H9 (cell line): ENCODE measurements around the gene VASP. TPM values are rescaled to one million over a fixed set of nuclear protein-coding genes. Genes with fewer than 3 reads are reported as not detected.

ENCODE experiments used
- DNase-seq: peaks from one replicate; pipeline ENCODE4 v3.0.0-alpha.2; 2017
- H2AFZ ChIP-seq: one replicate; pipeline ENCODE4 v1.6.1; 2013; ENCODE audit warnings: mild to moderate bottlenecking, low read length, control low read depth, moderate library complexity
- H2AK5ac ChIP-seq: 2 replicates; pipeline ENCODE4 v1.6.1; 2013; ENCODE audit warnings: low read length, control low read depth, mixed read lengths; ENCODE audit not compliant: insufficient read length
- H2BK120ac ChIP-seq: one replicate; pipeline ENCODE4 v1.6.1; 2013; ENCODE audit warnings: low read depth, mild to moderate bottlenecking, low read length, control low read depth, inconsistent platforms; ENCODE audit not compliant: poor library complexity, severe bottlenecking
- H2BK12ac ChIP-seq: 2 replicates; pipeline ENCODE4 v1.6.1; 2013; ENCODE audit warnings: low read length, control low read depth, mixed read lengths, low read depth; ENCODE audit not compliant: insufficient read length
- H2BK15ac ChIP-seq: 2 replicates; pipeline ENCODE4 v1.6.1; 2013; ENCODE audit warnings: low read depth, low read length, control low read depth
- H2BK20ac ChIP-seq: one replicate; pipeline ENCODE4 v1.6.1; 2013; ENCODE audit warnings: low read depth, mild to moderate bottlenecking, low read length, control low read depth, inconsistent platforms; ENCODE audit not compliant: poor library complexity, severe bottlenecking
- H2BK5ac ChIP-seq: 2 replicates; pipeline ENCODE4 v1.6.1; 2013; ENCODE audit warnings: low read length, control low read depth, mixed read lengths; ENCODE audit not compliant: insufficient read length
- H3K14ac ChIP-seq: 2 replicates; pipeline ENCODE4 v1.6.1; 2013; ENCODE audit warnings: low read length, control low read depth; ENCODE audit not compliant: insufficient read depth
- H3K18ac ChIP-seq: 2 replicates; pipeline ENCODE4 v1.6.1; 2013; ENCODE audit warnings: low read depth, mild to moderate bottlenecking, mixed read lengths, low read length, control low read depth; ENCODE audit not compliant: insufficient read length
- H3K23ac ChIP-seq: 2 replicates; pipeline ENCODE4 v1.6.1; 2013; ENCODE audit warnings: low read length, control low read depth, mixed read lengths, low read depth; ENCODE audit not compliant: insufficient read length
- H3K23me2 ChIP-seq: 2 replicates; pipeline ENCODE4 v1.6.1; 2013; ENCODE audit warnings: low read depth, mild to moderate bottlenecking, mixed read lengths, low read length, control low read depth; ENCODE audit not compliant: insufficient read length, poor library complexity, severe bottlenecking
- H3K27ac ChIP-seq: 2 replicates; pipeline ENCODE4 v1.5.1; 2013; ENCODE audit warnings: low read length, control low read depth, mixed read lengths, low read depth; ENCODE audit not compliant: insufficient read length
- H3K27me3 ChIP-seq: 2 replicates; pipeline ENCODE4 v1.6.1; 2013; ENCODE audit warnings: low read length, control low read depth, inconsistent platforms; ENCODE audit not compliant: insufficient read depth
- H3K4ac ChIP-seq: 2 replicates; pipeline ENCODE4 v1.6.1; 2013; ENCODE audit warnings: low read depth, mild to moderate bottlenecking, control low read depth, inconsistent platforms, low read length, moderate library complexity
- H3K4me1 ChIP-seq: 2 replicates; pipeline ENCODE4 v1.6.1; 2013; ENCODE audit warnings: low read length, control low read depth, inconsistent platforms; ENCODE audit not compliant: insufficient read depth
- H3K4me2 ChIP-seq: 2 replicates; pipeline ENCODE4 v1.6.1; 2013; ENCODE audit warnings: low read length, control low read depth, mixed read lengths; ENCODE audit not compliant: insufficient read length, insufficient read depth
- H3K56ac ChIP-seq: 2 replicates; pipeline ENCODE4 v1.6.1; 2013; ENCODE audit warnings: low read depth, mild to moderate bottlenecking, mixed read lengths, low read length, control low read depth; ENCODE audit not compliant: insufficient read length
- H3K79me1 ChIP-seq: 2 replicates; pipeline ENCODE4 v1.6.1; 2013; ENCODE audit warnings: low read depth, mild to moderate bottlenecking, moderate library complexity, low read length, control low read depth, inconsistent platforms; ENCODE audit not compliant: insufficient read depth, poor library complexity, severe bottlenecking
- H3K79me2 ChIP-seq: 2 replicates; pipeline ENCODE4 v1.6.1; 2013; ENCODE audit warnings: low read length, control low read depth, inconsistent platforms; ENCODE audit not compliant: insufficient read depth
- H3K9ac ChIP-seq: 2 replicates; pipeline ENCODE4 v1.6.1; 2013; ENCODE audit warnings: low read length, control low read depth, mixed read lengths; ENCODE audit not compliant: insufficient read length; ENCODE audit errors: extremely low read depth
- H3K9me3 ChIP-seq: one replicate; pipeline ENCODE4 v1.6.1; 2013; ENCODE audit warnings: low read depth, low read length, inconsistent platforms; ENCODE audit not compliant: control insufficient read depth
- H3T11ph ChIP-seq: one replicate; pipeline ENCODE4 v1.6.1; 2013; ENCODE audit warnings: mild to moderate bottlenecking, low read length, control low read depth, inconsistent platforms
- H4K20me1 ChIP-seq: one replicate; pipeline ENCODE4 v1.6.1; 2013; ENCODE audit not compliant: control insufficient read depth, insufficient read length, insufficient read depth
- H4K5ac ChIP-seq: 2 replicates; pipeline ENCODE4 v1.6.1; 2013; ENCODE audit warnings: low read depth, mild to moderate bottlenecking, mixed read lengths, low read length, control low read depth; ENCODE audit not compliant: insufficient read length
- H4K8ac ChIP-seq: replicated peaks from 2 replicates; pipeline ENCODE4 v1.6.1; 2013; ENCODE audit warnings: low read length, control low read depth, mixed read lengths, low read depth; ENCODE audit not compliant: insufficient read length
- H4K91ac ChIP-seq: 2 replicates; pipeline ENCODE4 v1.6.1; 2013; ENCODE audit warnings: low read depth, mild to moderate bottlenecking, moderate library complexity, mixed read lengths, low read length, control low read depth; ENCODE audit not compliant: insufficient read length
- H3K27ac Mint-ChIP-seq, 3 experiments: 2 replicates in 2 of 3; 3 replicates in 1 of 3; pipeline ENCODE4 v1.8.0; 2020 to 2021; ENCODE audit warnings: mixed read lengths in 3 of 3, mild to moderate bottlenecking in 1 of 3, moderate library complexity in 1 of 3
- H3K27me3 Mint-ChIP-seq: 2 replicates; pipeline ENCODE4 v1.8.0; 2021; ENCODE audit warnings: low read depth, mild to moderate bottlenecking, moderate library complexity, mixed read lengths
- H3K36me3 Mint-ChIP-seq, 3 experiments: 2 replicates in 2 of 3; 3 replicates in 1 of 3; pipeline ENCODE4 v1.8.0; 2020 to 2021; ENCODE audit warnings: low read depth in 3 of 3, mixed read lengths in 3 of 3; ENCODE audit not compliant: insufficient read depth in 1 of 3
- H3K4me1 Mint-ChIP-seq, 2 experiments: 2 replicates each; pipeline ENCODE4 v1.8.0; 2020; ENCODE audit warnings: mixed read lengths in 2 of 2
- H3K4me3 Mint-ChIP-seq, 2 experiments: 2 replicates in 1 of 2; 3 replicates in 1 of 2; pipeline ENCODE4 v1.8.0; 2020 to 2021; ENCODE audit warnings: mild to moderate bottlenecking in 2 of 2, mixed read lengths in 2 of 2, moderate library complexity in 1 of 2
- H3K9me3 Mint-ChIP-seq, 2 experiments: 2 replicates in 1 of 2; 3 replicates in 1 of 2; pipeline ENCODE4 v1.8.0; 2020; ENCODE audit warnings: mild to moderate bottlenecking in 2 of 2, mixed read lengths in 2 of 2, moderate library complexity in 1 of 2
- CTCF ChIP-seq: fragments of 200-600 bp; sonication (generic); conservative IDR thresholded peaks from 3 replicates; pipeline ENCODE4 v1.8.0; 2021; ENCODE audit warnings: antibody characterized with exemption, mild to moderate bottlenecking
- WGBS: extraction: QIAGEN DNeasy Blood & Tissue Kit; methylation state at CpG from one replicate; pipeline ENCODE4 v1.1.7; 2013; ENCODE audit warnings: missing lambda C conversion rate, low lambda C conversion rate, mixed read lengths; ENCODE audit not compliant: insufficient read length; ENCODE audit errors: extremely low coverage; 5-methylcytosine and 5-hydroxymethylcytosine counted together
- total RNA-seq: library from RNA; stranded (reverse); gene quantifications from 2 replicates; pipeline ENCODE4 v1.2.1, GENCODE V29; 2021

Gene VASP
- total RNA-seq, 1 experiment from 2014 or later, result 157 TPM

- Histone ChIP-seq H3K4me2 (no peak overlapping the region), H3K79me2 (0 out of 2 replicates have a peak, but pooled peaks cover 2% of the 10 kb centered on the region), H3K4ac (no peak overlapping the region), H2BK120ac (no peak overlapping the region), H2BK15ac (no peak overlapping the region), H3T11ph (no peak overlapping the region), H4K5ac (no peak overlapping the region), H4K20me1 (no peaks in the 10 kb centered on the region), H2AK5ac (no peak overlapping the region), H3K14ac (no peak overlapping the region), H4K91ac (no peak overlapping the region), H3K4me1 (peaks cover 4% of the 10 kb centered on the region; the same call in 1 of the 2 replicates), H3K23ac (no peak overlapping the region), H3K18ac (no peak overlapping the region), H3K27ac (no peak overlapping the region), H3K27me3 (no peaks in the 10 kb centered on the region), H3K79me1 (no peaks in the 10 kb centered on the region), H2AFZ (no peak overlapping the region), H3K9me3 (no peaks in the 10 kb centered on the region), H3K9ac (no peak overlapping the region), H2BK12ac (no peak overlapping the region), H3K23me2 (no peaks in the 10 kb centered on the region), H2BK5ac (no peak overlapping the region), H4K8ac (no peak overlapping the region), H3K56ac (no peak overlapping the region), H2BK20ac (no peak overlapping the region)
- no peak for DNase-seq
- Mint-ChIP-seq H3K27ac (peak overlapping the region in 2 of 3 experiments; percentile 3 to 40; a peak in 2 of 7 replicates), H3K4me1 (peaks cover 17 to 18% of the 10 kb centered on the region in 2 experiments), H3K9me3 (no peaks in the 10 kb centered on the region), H3K4me3 (no peak overlapping the region), H3K27me3 (no peaks in the 10 kb centered on the region), H3K36me3 (no peaks in the 10 kb centered on the region; a peak in 1 of 7 replicates)
- TF ChIP-seq CTCF, result no peak
- no CpG with 5 or more reads among the region's 5 CpGs for WGBS
Observed at GRCh38 chr19:45560038-45560437, 52.8 kb downstream of the VASP start.
